DND-41 (cell line): ENCODE results near the gene GUCY2D.

ENCODE experiments used
- CTCF ChIP-seq: IDR thresholded peaks from 2 replicates; pipeline ENCODE4 v1.5.1; 2012; ENCODE audit warnings: borderline replicate concordance, low read length, moderate library complexity, mild to moderate bottlenecking; ENCODE audit not compliant: poor library complexity, severe bottlenecking; ENCODE audit errors: extremely low read depth
- EZH2 ChIP-seq: IDR thresholded peaks from 3 replicates; pipeline ENCODE4 v1.6.1; 2012; ENCODE audit warnings: borderline replicate concordance, low read depth, mild to moderate bottlenecking, moderate library complexity, low read length, inconsistent platforms; ENCODE audit not compliant: severe bottlenecking

DNA sequence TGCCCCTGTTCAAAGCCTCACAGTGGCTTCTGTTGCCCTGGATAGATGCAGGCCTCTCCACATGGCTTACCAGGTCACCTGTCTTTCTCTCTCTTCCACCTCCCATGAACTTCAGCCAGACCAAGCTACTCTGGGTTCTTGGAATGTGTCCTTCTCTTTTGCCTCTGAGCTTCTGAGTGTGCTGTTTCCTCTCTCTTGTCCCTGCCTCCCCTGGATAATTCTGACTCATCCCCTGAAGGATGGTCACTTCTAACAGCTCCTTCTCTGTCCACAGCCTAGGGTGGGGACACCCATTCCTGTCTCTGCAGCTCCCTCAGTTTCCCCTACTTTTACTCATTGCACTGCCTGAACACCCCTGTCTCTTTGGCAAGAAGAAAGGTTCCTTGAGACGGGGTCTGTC, 2.9 kb downstream of the GUCY2D start:
- no peak for TF ChIP-seq CTCF
- TF ChIP-seq EZH2, result no peak
